Right kidney (tissue), 1 donor: ENCODE measurements around the gene SLC41A3.

Experiments
- DNase-seq: peaks from one replicate; pipeline ENCODE4 v3.0.0-alpha.2; 2016

SLC41A3 gene

GRCh38 chr3:126028096-126028495 lies 55.8 kb downstream of the SLC41A3 start:
- DNase-seq, result no peak

- DNase-seq, result no peak
Observed at GRCh38 chr3:126026761-126027160, 57.2 kb downstream of the SLC41A3 start.

GRCh38 chr3:126026277-126026751 lies 57.6 kb downstream of the SLC41A3 start:
- DNase-seq, result no peak

GRCh38 chr3:126025862-126026261 lies 58.1 kb downstream of the SLC41A3 start:
- DNase-seq, result no peak

- DNase-seq, result no peak
Observed at GRCh38 chr3:126025116-126025729, 58.7 kb downstream of the SLC41A3 start.

- no peak for DNase-seq
Observed at GRCh38 chr3:126024049-126024854, 59.7 kb downstream of the SLC41A3 start.

- DNase-seq, result no peak
Observed at GRCh38 chr3:126023390-126023789, 60.5 kb downstream of the SLC41A3 start.

- DNase-seq, result no peak
Observed at GRCh38 chr3:126022741-126023359, 61.1 kb downstream of the SLC41A3 start.

GRCh38 chr3:126021702-126022101 lies 62.2 kb downstream of the SLC41A3 start:
- DNase-seq, result no peak

- peak; percentile 52 for DNase-seq
Observed at GRCh38 chr3:126021224-126021623, 62.7 kb downstream of the SLC41A3 start.

- DNase-seq, result no peak
Observed at GRCh38 chr3:126019683-126020082, 64.2 kb downstream of the SLC41A3 start.

- no peak for DNase-seq
Observed at GRCh38 chr3:126018995-126019394, 64.9 kb downstream of the SLC41A3 start.

- no peak for DNase-seq
Observed at GRCh38 chr3:126018545-126018944, 65.4 kb downstream of the SLC41A3 start.

GRCh38 chr3:126017362-126017761 lies 66.6 kb downstream of the SLC41A3 start:
- no peak for DNase-seq

- DNase-seq, result no peak
Observed at GRCh38 chr3:126016616-126017015, 67.3 kb downstream of the SLC41A3 start.

- DNase-seq, result no peak
Observed at GRCh38 chr3:126015075-126015474, 68.8 kb downstream of the SLC41A3 start.

- no peak for DNase-seq
Observed at GRCh38 chr3:126014252-126014651, 69.7 kb downstream of the SLC41A3 start.

- no peak for DNase-seq
Observed at GRCh38 chr3:126013751-126014156, 70.2 kb downstream of the SLC41A3 start.

- DNase-seq, result no peak
Observed at GRCh38 chr3:126009181-126009580, 74.7 kb downstream of the SLC41A3 start.

GRCh38 chr3:126008219-126008618 lies 75.7 kb downstream of the SLC41A3 start:
- DNase-seq, result no peak

- no peak for DNase-seq
Observed at GRCh38 chr3:126005951-126006350, 78.0 kb downstream of the SLC41A3 start.

- DNase-seq, result no peak
Observed at GRCh38 chr3:126004692-126005091, 79.2 kb downstream of the SLC41A3 start.

GRCh38 chr3:126004217-126004616 lies 79.7 kb downstream of the SLC41A3 start:
- no peak for DNase-seq
